Measurements from ENCODE around the gene MLLT1.
A peak's percentile ranks its signal among the peaks of the same experiment; 100 is the strongest.

Gene MLLT1

GRCh38 chr19:6220385-6221191 lies 59.2 kb downstream of the MLLT1 start:
- no peak for DNase-seq

GRCh38 chr19:6219586-6220290 lies 60.0 kb downstream of the MLLT1 start:
- DNase-seq = no peak

GRCh38 chr19:6219147-6219525 lies 60.6 kb downstream of the MLLT1 start:
- DNase-seq = no peak

GRCh38 chr19:6218491-6219146 lies 61.2 kb downstream of the MLLT1 start:
- peak; percentile 64 for DNase-seq

- no peak for DNase-seq
These were observed 61.9 kb downstream of the MLLT1 start for GRCh38 chr19:6217752-6218334.

GRCh38 chr19:6216996-6217751 lies 62.6 kb downstream of the MLLT1 start:
- DNase-seq = no peak

GRCh38 chr19:6216236-6216995 lies 63.4 kb downstream of the MLLT1 start:
- DNase-seq = no peak

- DNase-seq = no peak
These were observed 64.0 kb downstream of the MLLT1 start for GRCh38 chr19:6215701-6216235.

GRCh38 chr19:6214881-6215541 lies 64.8 kb downstream of the MLLT1 start:
- DNase-seq = no peak

- DNase-seq = no peak
These were observed 65.8 kb downstream of the MLLT1 start for GRCh38 chr19:6213696-6214641.

- DNase-seq = no peak
These were observed 66.5 kb downstream of the MLLT1 start for GRCh38 chr19:6213266-6213595.

GRCh38 chr19:6212403-6213265 lies 67.1 kb downstream of the MLLT1 start:
- DNase-seq = no peak

GRCh38 chr19:6211632-6212402 lies 68.0 kb downstream of the MLLT1 start:
- DNase-seq = no peak

GRCh38 chr19:6210721-6211600 lies 68.8 kb downstream of the MLLT1 start:
- DNase-seq = no peak

GRCh38 chr19:6210091-6210490 lies 69.7 kb downstream of the MLLT1 start:
- no peak for DNase-seq

GRCh38 chr19:6209680-6210079 lies 70.1 kb downstream of the MLLT1 start:
- DNase-seq = no peak

- DNase-seq = no peak
These were observed 70.5 kb downstream of the MLLT1 start for GRCh38 chr19:6209233-6209632.

Measured in activated effector memory CD4-positive, alpha-beta T cell treated with Interleukin-2 at 50 U/mL for 16 hours (primary cell).